ENCODE measurements around the gene FOXO1. TPM values are rescaled to one million over a fixed set of nuclear protein-coding genes. Genes with fewer than 3 reads are reported as not detected.
A peak's percentile ranks its signal among the peaks of the same experiment; 100 is the strongest.

Gene FOXO1
- total RNA-seq, 1 donor from 2014 or later, result 41.9 TPM

DNA sequence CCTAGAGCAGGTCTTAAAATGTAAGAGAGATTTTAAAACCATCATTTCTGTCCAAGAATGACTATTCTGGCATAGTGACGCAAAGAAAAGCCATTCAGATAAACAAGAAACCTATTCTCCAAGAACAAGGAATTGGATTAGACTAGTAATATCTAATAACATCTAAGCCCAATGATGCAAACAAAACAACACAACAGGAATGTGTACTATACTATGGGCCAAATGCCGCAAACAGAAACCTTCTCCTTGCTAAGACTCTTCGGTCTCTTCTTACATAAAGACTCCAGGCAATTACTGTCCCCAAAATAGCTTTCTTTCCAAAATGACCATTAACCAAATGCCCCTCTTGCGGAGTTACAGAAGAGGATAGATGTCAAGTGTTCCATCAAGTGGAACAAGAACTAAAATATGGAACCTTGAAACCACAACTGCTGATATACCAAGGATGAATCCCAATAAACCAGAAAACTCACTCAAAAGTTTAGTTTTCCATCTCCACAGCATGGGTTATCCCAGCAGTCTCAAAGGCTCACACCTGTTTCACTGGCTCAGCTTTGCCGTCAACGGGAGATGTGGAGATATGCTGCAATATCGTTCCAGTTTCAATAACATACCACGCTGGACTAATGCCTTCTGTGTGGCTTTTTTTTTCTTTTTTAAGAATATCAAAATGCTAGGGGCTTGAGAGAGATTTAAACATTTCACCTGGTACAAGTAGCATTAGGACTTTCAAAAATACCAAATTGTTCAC is 76.2 kb downstream of the FOXO1 start:
- Mint-ChIP-seq H3K4me1 (ENCODE audit: low read depth) (peaks cover 80% of the 10 kb centered on the region), H3K9me3 (no peaks in the 10 kb centered on the region), H3K36me3 (ENCODE audit: low read depth) (peaks cover 8% of the 10 kb centered on the region), H3K27ac (peak overlapping the region; percentile 49), H3K27me3 (ENCODE audit: insufficient read depth) (no peaks in the 10 kb centered on the region), H3K4me3 (no peak overlapping the region)
- DNase-seq (ENCODE audit: low spot score), result no peak
- intact Hi-C loops (cut with micrococcal nuclease), result no loop called here

- H3K27me3 Mint-ChIP-seq (ENCODE audit: insufficient read depth), result no peaks in the 10 kb centered on the region
- DNase-seq (ENCODE audit: low spot score), result no peak
- peaks cover 88% of the 10 kb centered on the region for H3K4me1 Mint-ChIP-seq (ENCODE audit: low read depth)
- no peaks in the 10 kb centered on the region for H3K9me3 Mint-ChIP-seq
- intact Hi-C loops (cut with micrococcal nuclease), result no loop called here
- peaks cover 10% of the 10 kb centered on the region for H3K36me3 Mint-ChIP-seq (ENCODE audit: low read depth)
- H3K27ac Mint-ChIP-seq, result peak overlapping the region; percentile 49
- H3K4me3 Mint-ChIP-seq, result no peak overlapping the region
These were observed 76.9 kb downstream of the FOXO1 start for GRCh38 chr13:40589285-40590109.

- Mint-ChIP-seq H3K9me3 (peaks cover 8% of the 10 kb centered on the region), H3K4me1 (ENCODE audit: low read depth) (peaks cover 88% of the 10 kb centered on the region), H3K27me3 (ENCODE audit: insufficient read depth) (no peaks in the 10 kb centered on the region), H3K36me3 (ENCODE audit: low read depth) (peaks cover 17% of the 10 kb centered on the region), H3K4me3 (no peak overlapping the region), H3K27ac (no peak overlapping the region)
- intact Hi-C loops (cut with micrococcal nuclease), result no loop called here
- DNase-seq (ENCODE audit: low spot score), result no peak
These were observed 78.3 kb downstream of the FOXO1 start for GRCh38 chr13:40588101-40588500.

- H3K4me1 Mint-ChIP-seq (ENCODE audit: low read depth), result peaks cover 87% of the 10 kb centered on the region
- H3K36me3 Mint-ChIP-seq (ENCODE audit: low read depth), result peaks cover 22% of the 10 kb centered on the region
- H3K27ac Mint-ChIP-seq, result no peak overlapping the region
- no peaks in the 10 kb centered on the region for H3K27me3 Mint-ChIP-seq (ENCODE audit: insufficient read depth)
- H3K4me3 Mint-ChIP-seq, result no peak overlapping the region
- no peak for DNase-seq (ENCODE audit: low spot score)
- intact Hi-C loops (cut with micrococcal nuclease), result loop anchor here (1.0 to 2.0 kb wide), 2 partner anchors 68 to 75 kb away; no protein-coding TSS in a partner anchor
- H3K9me3 Mint-ChIP-seq, result peaks cover 14% of the 10 kb centered on the region
These were observed 79.4 kb downstream of the FOXO1 start for GRCh38 chr13:40586886-40587565.

DNA sequence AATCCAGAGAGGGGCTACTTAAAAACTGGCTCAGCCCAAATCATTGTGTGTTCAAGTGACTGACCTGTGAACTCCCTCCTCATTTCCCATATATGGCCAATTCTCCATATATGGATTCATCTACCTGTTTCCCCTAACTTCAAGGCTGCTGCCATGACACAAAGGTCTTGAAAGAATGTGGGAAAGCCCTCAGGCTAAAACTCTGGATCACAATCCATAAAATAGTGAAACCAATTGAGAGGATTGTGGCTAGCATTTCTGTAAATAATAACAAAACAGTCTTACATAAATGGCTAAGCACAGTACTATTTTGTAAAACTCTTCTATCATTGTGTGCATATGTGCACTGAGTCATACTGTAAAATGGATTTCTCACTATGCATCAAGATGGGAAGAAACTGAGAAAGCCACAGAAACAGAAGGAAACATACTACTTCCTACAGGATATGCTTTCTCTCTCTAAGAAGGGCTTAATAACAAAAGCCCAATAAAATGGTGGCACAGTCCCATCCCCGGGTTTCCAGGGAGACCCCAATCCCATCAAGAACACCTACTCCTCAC is 80.5 kb downstream of the FOXO1 start:
- intact Hi-C loops (cut with micrococcal nuclease), result loop anchor here (1.0 to 2.0 kb wide), 2 partner anchors 67 to 76 kb away; no protein-coding TSS in a partner anchor
- H3K27ac Mint-ChIP-seq, result no peak overlapping the region
- peaks cover 22% of the 10 kb centered on the region for H3K36me3 Mint-ChIP-seq (ENCODE audit: low read depth)

DNA sequence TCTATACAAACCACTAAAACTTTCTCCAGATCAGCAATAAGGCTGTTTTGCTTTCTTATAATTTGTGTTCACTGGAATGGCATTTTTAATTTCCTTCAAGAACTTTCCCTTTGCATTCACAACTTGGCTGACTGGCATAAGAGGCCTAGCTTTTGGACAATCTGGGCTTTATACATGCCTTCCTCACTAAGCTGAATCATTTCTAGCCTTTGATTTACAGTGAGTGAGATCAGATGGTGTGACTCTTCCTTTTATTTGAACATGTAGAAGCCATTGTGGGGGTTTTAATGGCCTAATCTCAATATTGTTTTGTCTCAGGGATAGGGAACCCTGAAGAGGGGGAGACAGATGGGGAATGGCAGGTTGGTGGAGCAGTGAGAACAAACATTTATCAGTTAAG is 82.7 kb downstream of the FOXO1 start:
- no peak for DNase-seq (ENCODE audit: low spot score)
- Mint-ChIP-seq H3K27me3 (ENCODE audit: insufficient read depth) (no peaks in the 10 kb centered on the region), H3K36me3 (ENCODE audit: low read depth) (peaks cover 21% of the 10 kb centered on the region), H3K27ac (peak overlapping the region; percentile 54), H3K4me3 (peak overlapping the region; percentile 28), H3K9me3 (peaks cover 14% of the 10 kb centered on the region), H3K4me1 (ENCODE audit: low read depth) (peaks cover 83% of the 10 kb centered on the region)
- intact Hi-C loops (cut with micrococcal nuclease), result no loop called here

More for the DNA sequence above, 80.5 kb downstream of the FOXO1 start:
- Mint-ChIP-seq H3K27me3 (ENCODE audit: insufficient read depth) (no peaks in the 10 kb centered on the region), H3K4me1 (ENCODE audit: low read depth) (peaks cover 88% of the 10 kb centered on the region), H3K9me3 (peaks cover 14% of the 10 kb centered on the region), H3K4me3 (no peak overlapping the region)
- no peak for DNase-seq (ENCODE audit: low spot score)

DNA sequence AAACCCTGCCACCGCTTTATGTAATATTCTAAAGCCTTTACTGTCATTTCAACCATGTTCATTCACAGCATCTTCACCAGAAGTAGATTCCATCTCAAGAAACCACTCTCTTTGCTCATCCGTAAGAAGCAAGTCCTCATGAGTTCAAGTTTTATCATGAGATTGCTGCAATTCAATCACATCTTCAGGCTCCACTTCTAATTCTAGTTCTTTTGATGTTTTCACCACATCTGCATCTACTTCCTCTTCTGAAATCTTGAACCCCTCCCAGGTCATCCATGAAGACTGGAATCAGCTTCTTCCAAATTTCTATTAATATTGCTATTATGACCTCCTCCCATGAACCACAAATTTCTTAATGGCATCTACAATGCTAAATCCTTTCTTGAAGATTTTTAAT is 83.9 kb downstream of the FOXO1 start:
- Mint-ChIP-seq H3K27ac (no peak overlapping the region), H3K27me3 (ENCODE audit: insufficient read depth) (no peaks in the 10 kb centered on the region), H3K4me1 (ENCODE audit: low read depth) (peaks cover 83% of the 10 kb centered on the region), H3K4me3 (no peak overlapping the region), H3K9me3 (peaks cover 14% of the 10 kb centered on the region), H3K36me3 (ENCODE audit: low read depth) (peaks cover 22% of the 10 kb centered on the region)
- intact Hi-C loops (cut with micrococcal nuclease), result no loop called here
- no peak for DNase-seq (ENCODE audit: low spot score)

GRCh38 chr13:40581277-40581579 is 85.2 kb downstream of the FOXO1 start:
- DNase-seq (ENCODE audit: low spot score), result no peak
- H3K9me3 Mint-ChIP-seq, result peaks cover 14% of the 10 kb centered on the region
- H3K4me1 Mint-ChIP-seq (ENCODE audit: low read depth), result peaks cover 83% of the 10 kb centered on the region
- H3K36me3 Mint-ChIP-seq (ENCODE audit: low read depth), result peaks cover 22% of the 10 kb centered on the region
- H3K4me3 Mint-ChIP-seq, result no peak overlapping the region
- H3K27me3 Mint-ChIP-seq (ENCODE audit: insufficient read depth), result no peaks in the 10 kb centered on the region
- no peak overlapping the region for H3K27ac Mint-ChIP-seq
- intact Hi-C loops (cut with micrococcal nuclease), result no loop called here

- intact Hi-C loops (cut with micrococcal nuclease), result no loop called here
- Mint-ChIP-seq H3K27me3 (ENCODE audit: insufficient read depth) (no peaks in the 10 kb centered on the region), H3K36me3 (ENCODE audit: low read depth) (peaks cover 21% of the 10 kb centered on the region), H3K9me3 (peaks cover 14% of the 10 kb centered on the region), H3K4me1 (ENCODE audit: low read depth) (peaks cover 83% of the 10 kb centered on the region), H3K4me3 (no peak overlapping the region), H3K27ac (no peak overlapping the region)
- no peak for DNase-seq (ENCODE audit: low spot score)
These were observed 85.7 kb downstream of the FOXO1 start for GRCh38 chr13:40580566-40581276.

DNA sequence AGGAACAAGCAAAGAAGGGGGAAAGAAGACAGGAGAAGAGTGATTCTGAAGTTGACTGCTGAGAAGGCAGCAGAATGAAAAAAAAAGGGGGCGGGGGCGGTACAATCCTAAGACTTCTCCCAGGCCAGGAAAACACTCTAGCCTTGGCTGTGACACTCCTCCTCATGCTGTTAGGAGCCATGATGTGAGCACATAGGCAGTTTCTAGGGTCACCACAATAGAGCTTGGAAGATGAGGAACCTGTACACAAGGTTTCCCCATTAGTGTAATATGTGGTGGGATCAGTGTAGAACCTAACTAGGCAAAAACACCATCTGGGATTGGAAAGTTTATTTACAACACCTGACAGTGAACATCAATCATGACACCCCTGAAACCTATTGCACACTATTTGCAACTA is 86.9 kb downstream of the FOXO1 start:
- intact Hi-C loops (cut with micrococcal nuclease), result loop anchor here (5.0 kb wide), 1 partner anchor 33 kb away; no protein-coding TSS in a partner anchor
- Mint-ChIP-seq H3K27me3 (ENCODE audit: insufficient read depth) (no peaks in the 10 kb centered on the region), H3K4me1 (ENCODE audit: low read depth) (peaks cover 84% of the 10 kb centered on the region), H3K27ac (no peak overlapping the region), H3K9me3 (peaks cover 14% of the 10 kb centered on the region), H3K4me3 (no peak overlapping the region), H3K36me3 (ENCODE audit: low read depth) (peaks cover 18% of the 10 kb centered on the region)
- DNase-seq (ENCODE audit: low spot score), result no peak

- DNase-seq (ENCODE audit: low spot score), result no peak
- no peaks in the 10 kb centered on the region for H3K27me3 Mint-ChIP-seq (ENCODE audit: insufficient read depth)
- H3K4me3 Mint-ChIP-seq, result no peak overlapping the region
- peaks cover 89% of the 10 kb centered on the region for H3K4me1 Mint-ChIP-seq (ENCODE audit: low read depth)
- H3K9me3 Mint-ChIP-seq, result peaks cover 6% of the 10 kb centered on the region
- no peak overlapping the region for H3K27ac Mint-ChIP-seq
- peaks cover 11% of the 10 kb centered on the region for H3K36me3 Mint-ChIP-seq (ENCODE audit: low read depth)
- intact Hi-C loops (cut with micrococcal nuclease), result loop anchor here (5.0 kb wide), 1 partner anchor 34 kb away; no protein-coding TSS in a partner anchor
These were observed 88.4 kb downstream of the FOXO1 start for GRCh38 chr13:40578055-40578454.

GRCh38 chr13:40576369-40576768 is 90.1 kb downstream of the FOXO1 start:
- intact Hi-C loops (cut with micrococcal nuclease), result loop anchor here (5.0 kb wide), 1 partner anchor 36 kb away; no protein-coding TSS in a partner anchor
- Mint-ChIP-seq H3K4me1 (ENCODE audit: low read depth) (peaks cover 88% of the 10 kb centered on the region), H3K36me3 (ENCODE audit: low read depth) (peaks cover 5% of the 10 kb centered on the region), H3K27ac (no peak overlapping the region), H3K27me3 (ENCODE audit: insufficient read depth) (no peaks in the 10 kb centered on the region), H3K9me3 (no peaks in the 10 kb centered on the region), H3K4me3 (no peak overlapping the region)
- DNase-seq (ENCODE audit: low spot score), result no peak
